ENCODE measurements around the gene XIRP1. TPM values are rescaled to one million over a fixed set of nuclear protein-coding genes. Genes with fewer than 3 reads are reported as not detected.

Gene XIRP1
- total RNA-seq, 4 donors from 2014 or later = 0.18 to 0.19 TPM; not detected in 2

DNA sequence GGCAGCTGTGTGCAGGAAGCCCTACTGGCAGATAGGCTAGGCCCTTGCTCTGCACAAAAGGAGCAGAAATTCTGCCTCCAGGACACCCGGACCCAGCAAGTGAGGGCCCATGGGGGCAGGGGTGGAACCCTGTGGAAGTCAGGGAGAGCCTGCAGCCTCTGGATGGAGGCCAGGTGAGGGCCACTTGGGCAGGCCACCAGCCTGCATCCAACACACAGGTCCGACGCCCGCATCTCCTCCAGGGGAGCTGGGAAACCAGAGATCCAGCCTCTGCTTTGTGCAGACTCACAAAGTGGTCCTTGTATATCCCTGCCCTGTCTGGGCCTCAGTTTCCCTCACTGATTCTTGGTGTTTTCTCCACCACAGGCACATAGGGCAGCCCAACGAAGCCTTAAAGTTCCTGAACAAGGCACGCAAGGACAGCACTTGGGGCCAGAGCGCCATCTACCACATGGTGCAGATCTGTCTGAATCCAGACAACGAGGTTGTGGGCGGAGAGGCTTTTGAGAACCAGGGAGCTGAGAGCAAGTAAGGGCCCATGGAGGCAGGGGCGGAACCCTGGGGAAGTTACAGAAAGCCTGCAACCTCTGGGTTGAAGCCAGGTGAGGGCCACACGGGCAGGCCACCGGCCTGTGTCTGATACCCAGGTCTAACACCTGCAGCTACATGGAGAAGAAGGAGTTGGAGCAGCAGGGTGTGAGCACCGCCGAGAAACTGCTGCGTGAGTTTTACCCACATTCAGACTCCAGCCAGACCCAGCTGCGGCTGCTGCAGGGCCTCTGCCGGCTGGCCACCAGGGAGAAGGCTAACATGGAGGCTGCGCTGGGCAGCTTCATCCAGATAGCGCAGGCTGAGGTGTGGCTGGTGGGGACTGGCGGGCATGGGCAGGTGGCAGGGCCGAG lies 55.6 kb downstream of the XIRP1 start:
- Histone ChIP-seq H3K27ac (no peak overlapping the region), H3K9me3 (no peaks in the 10 kb centered on the region), H3K36me3 (peaks cover 0 to 26% (median 0%) of the 10 kb centered on the region in 3 donors), H3K27me3 (no peaks in the 10 kb centered on the region), H3K4me1 (peaks cover 13 to 85% (median 20%) of the 10 kb centered on the region in 3 donors), H3K4me3 (no peak overlapping the region)
- intact Hi-C loops (cut with DNase I) = no loop called here
- DNase-seq = no peak
- WGBS, 2 donors = 95 to 97% methylated on average over 8 to 14 of the region's 21 CpGs
- TF ChIP-seq CTCF (IDR thresholded peaks at IDR 0.05) = no peak

DNA sequence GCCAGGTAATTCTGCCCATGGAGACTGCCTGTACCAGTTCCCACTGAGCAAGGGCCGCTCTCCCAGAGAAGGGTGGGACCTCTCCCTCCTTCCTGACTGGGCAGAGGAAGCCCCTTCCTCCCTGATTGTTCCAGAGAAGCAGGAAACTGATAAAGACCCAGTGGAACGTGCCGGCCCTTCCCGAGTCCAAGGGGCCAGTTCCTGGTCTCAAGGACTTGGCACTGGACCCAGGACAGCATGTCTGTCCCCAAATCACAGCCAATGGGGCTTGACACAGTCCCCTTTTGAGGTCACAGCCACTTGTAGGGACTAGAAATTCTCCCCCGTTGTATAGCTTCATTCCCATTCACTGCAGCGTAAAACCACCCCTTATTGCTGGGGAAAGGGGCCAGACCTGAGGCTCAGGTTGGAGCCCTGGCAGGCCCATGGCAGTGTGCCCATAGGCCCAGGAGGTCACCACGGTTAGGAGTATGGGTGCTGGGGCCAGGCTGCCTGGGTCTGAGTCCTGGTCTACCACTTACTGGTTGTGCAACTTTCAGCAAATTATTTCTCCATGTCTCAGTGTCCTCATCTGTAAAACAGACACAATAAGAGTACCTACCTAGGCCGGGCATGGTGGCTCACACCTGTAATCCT lies 57.1 kb downstream of the XIRP1 start:
- intact Hi-C loops (cut with DNase I) = no loop called here

GRCh38 chr3:39134305-39134704 lies 58.1 kb downstream of the XIRP1 start:
- TF ChIP-seq POLR2A (IDR thresholded peaks at IDR 0.05) (no peak), CTCF (IDR thresholded peaks at IDR 0.05) (no peak)
- DNase-seq = no peak
- intact Hi-C loops (cut with DNase I) = no loop called here
- Histone ChIP-seq H3K4me1 (peaks cover 0 to 72% (median 0%) of the 10 kb centered on the region in 3 donors), H3K27ac (no peak overlapping the region), H3K9me3 (no peaks in the 10 kb centered on the region), H3K36me3 (peaks cover 0 to 20% (median 0%) of the 10 kb centered on the region in 3 donors), H3K27me3 (no peaks in the 10 kb centered on the region), H3K4me3 (no peak overlapping the region)
- 68 to 96% methylated on average over 5 to 7 of the region's 7 CpGs for WGBS, 2 donors

More for the DNA sequence above, 57.1 kb downstream of the XIRP1 start:
- Histone ChIP-seq H3K36me3 (peaks cover 0 to 20% (median 0%) of the 10 kb centered on the region in 3 donors), H3K9me3 (no peaks in the 10 kb centered on the region), H3K4me3 (no peak overlapping the region), H3K27ac (peak overlapping the region in 2 of 4 donors; percentile 33 to 40), H3K4me1 (peaks cover 0 to 81% (median 5%) of the 10 kb centered on the region in 3 donors), H3K27me3 (no peaks in the 10 kb centered on the region)
- TF ChIP-seq CTCF (IDR thresholded peaks at IDR 0.05) = no peak
- WGBS, 2 donors = 67 to 88% methylated on average over 3 to 5 of the region's 8 CpGs
- no peak for DNase-seq

- 71 to 73% methylated on average over 4 to 5 of the region's 6 CpGs for WGBS, 2 donors
- TF ChIP-seq POLR2A (IDR thresholded peaks at IDR 0.05) (no peak), CTCF (IDR thresholded peaks at IDR 0.05) (no peak)
- Histone ChIP-seq H3K4me3 (no peak overlapping the region), H3K36me3 (peaks cover 0 to 20% (median 0%) of the 10 kb centered on the region in 3 donors), H3K27me3 (no peaks in the 10 kb centered on the region), H3K4me1 (peaks cover 0 to 68% (median 0%) of the 10 kb centered on the region in 3 donors), H3K27ac (peak overlapping the region in 2 of 4 donors; percentile 32 to 79), H3K9me3 (no peaks in the 10 kb centered on the region)
- no peak for DNase-seq
- intact Hi-C loops (cut with DNase I) = no loop called here
These were observed 58.6 kb downstream of the XIRP1 start for GRCh38 chr3:39133822-39134221.

Small RNAs within 50 kb of the gene (small RNA-seq; reads per million reads assigned to genes)
- gene RF00017 = 0 reads per million in 4 donors

Other genes starting within 250 kb of the XIRP1 start
- gene SCN11A, start 140.7 kb downstream of the XIRP1 start, total RNA-seq = under 1 TPM in 2 of 4 donors, not detected in 2; under 0.01 to 0.04 TPM
- gene WDR48, start 140.6 kb downstream of the XIRP1 start, total RNA-seq = 10 to 100 TPM in 3 of 4 donors, 1 to 10 TPM in 1; 9.7 to 25.9 (median 19.4) TPM
- 100 to 1,000 TPM in 1 of 4 donors, 10 to 100 TPM in 3; 26.4 to 102 (median 43.8) TPM for gene GORASP1, start 85.0 kb downstream of the XIRP1 start, total RNA-seq
- gene TTC21A, start 84.9 kb downstream of the XIRP1 start, total RNA-seq = 1 to 10 TPM; 1.6 to 2.9 (median 2.5) TPM
- 10 to 100 TPM; 11.9 to 35.6 (median 19.7) TPM for gene CSRNP1, start 39.0 kb downstream of the XIRP1 start, total RNA-seq
- under 1 TPM in 3 of 4 donors, not detected in 1; 0.35 to 0.57 (median 0.44) TPM for gene CX3CR1, start 87.4 kb upstream of the XIRP1 start, total RNA-seq
- under 1 TPM in 1 of 4 donors, not detected in 3; 0.22 TPM for gene CCR8, start 137.1 kb upstream of the XIRP1 start, total RNA-seq
- gene SLC25A38, start 190.8 kb upstream of the XIRP1 start, total RNA-seq = 10 to 100 TPM in 2 of 4 donors, 1 to 10 TPM in 2; 6.2 to 21.7 (median 12.6) TPM
- 1,000 to 10,000 TPM in 3 of 4 donors, 100 to 1,000 TPM in 1; 868 to 1,955 (median 1,497) TPM for gene RPSA, start 214.1 kb upstream of the XIRP1 start, total RNA-seq

All from esophagus squamous epithelium (tissue), 5 donors.